GM12892 (cell line): ENCODE results near the gene DISP3.

ENCODE experiments used
- POLR2A ChIP-seq: IDR thresholded peaks from 2 replicates; pipeline ENCODE4 v1.6.1; 2011; ENCODE audit warnings: low read depth, low read length, control low read depth
- TAF1 ChIP-seq: IDR thresholded peaks from 2 replicates; pipeline ENCODE4 v1.6.1; 2011; ENCODE audit warnings: low read depth, mild to moderate bottlenecking, control low read depth, low read length, borderline replicate concordance

DNA sequence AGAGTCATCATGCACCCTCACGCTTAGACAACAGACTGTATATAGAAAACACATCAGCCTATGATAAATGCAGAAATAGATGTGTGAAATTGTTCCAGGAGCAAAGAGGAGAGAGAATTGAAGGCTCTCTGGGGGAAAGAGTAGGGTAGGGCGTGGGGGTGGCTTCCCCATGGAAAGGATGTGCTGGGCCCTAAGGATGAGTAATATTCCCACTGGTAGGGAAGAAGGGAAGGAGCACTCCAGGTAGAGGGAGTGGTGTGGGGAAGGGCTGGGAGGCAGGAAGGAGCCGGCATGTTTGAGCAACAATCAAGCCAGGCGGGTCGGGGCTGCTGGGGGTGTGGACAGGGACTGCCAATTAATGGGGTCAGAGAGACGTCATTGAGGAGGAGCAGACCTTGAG, 10.1 kb upstream of the DISP3 start:
- TF ChIP-seq TAF1 (no peak), POLR2A (no peak)
